Neuron (in vitro differentiated cells): Measurements from ENCODE around the gene TSKU.

Experiments used
- H2AFZ ChIP-seq: one replicate; pipeline ENCODE4 v1.6.1; 2013; ENCODE audit warnings: low read depth, mild to moderate bottlenecking, inconsistent platforms, low read length, moderate library complexity
- H3K27me3 ChIP-seq: one replicate; pipeline ENCODE4 v1.6.1; 2013; ENCODE audit warnings: low read length; ENCODE audit not compliant: insufficient read depth
- H3K36me3 ChIP-seq: one replicate; pipeline ENCODE4 v1.6.1; 2013; ENCODE audit warnings: low read length; ENCODE audit not compliant: insufficient read depth
- H3K4me1 ChIP-seq: one replicate; pipeline ENCODE4 v1.6.1; 2013; ENCODE audit warnings: low read length; ENCODE audit not compliant: insufficient read depth
- H3K4me3 ChIP-seq: 2 replicates; pipeline ENCODE4 v1.5.1; 2013; ENCODE audit warnings: mild to moderate bottlenecking, low read length, moderate library complexity
- H3K9me3 ChIP-seq: one replicate; pipeline ENCODE4 v1.6.1; 2013; ENCODE audit warnings: low read length

Gene TSKU

DNA sequence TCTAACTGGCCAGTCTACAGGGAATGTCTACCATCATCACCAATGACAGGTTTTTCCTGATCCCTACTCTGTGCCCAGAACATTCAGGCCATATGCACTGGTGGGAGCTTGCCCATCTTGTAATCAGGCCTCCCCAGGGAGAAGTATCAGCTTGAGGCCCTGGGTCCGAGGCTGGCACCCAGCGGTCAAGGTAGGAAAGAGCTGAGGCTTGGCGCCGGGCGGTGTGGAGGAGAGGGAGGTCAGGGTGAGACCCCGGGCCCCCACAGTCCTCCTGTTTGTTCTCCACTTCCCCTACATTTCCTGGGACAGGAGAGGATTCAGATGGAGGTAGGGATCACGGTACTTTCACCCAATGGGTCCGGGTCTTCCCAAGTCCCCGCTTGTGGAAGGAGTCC, 15.5 kb downstream of the TSKU start:
- no peak overlapping the region for H2AFZ ChIP-seq
- H3K27me3 ChIP-seq, result no peaks in the 10 kb centered on the region
- no peak overlapping the region for H3K4me3 ChIP-seq
- peaks cover 5% of the 10 kb centered on the region for H3K9me3 ChIP-seq
- H3K4me1 ChIP-seq, result peaks cover 7% of the 10 kb centered on the region
- peaks cover 37% of the 10 kb centered on the region for H3K36me3 ChIP-seq

GRCh38 chr11:76799066-76799804, 16.1 kb downstream of the TSKU start:
- Histone ChIP-seq H3K27me3 (no peaks in the 10 kb centered on the region), H3K4me1 (peaks cover 4% of the 10 kb centered on the region), H2AFZ (no peak overlapping the region), H3K4me3 (no peak overlapping the region), H3K36me3 (peaks cover 37% of the 10 kb centered on the region), H3K9me3 (peaks cover 5% of the 10 kb centered on the region)

DNA sequence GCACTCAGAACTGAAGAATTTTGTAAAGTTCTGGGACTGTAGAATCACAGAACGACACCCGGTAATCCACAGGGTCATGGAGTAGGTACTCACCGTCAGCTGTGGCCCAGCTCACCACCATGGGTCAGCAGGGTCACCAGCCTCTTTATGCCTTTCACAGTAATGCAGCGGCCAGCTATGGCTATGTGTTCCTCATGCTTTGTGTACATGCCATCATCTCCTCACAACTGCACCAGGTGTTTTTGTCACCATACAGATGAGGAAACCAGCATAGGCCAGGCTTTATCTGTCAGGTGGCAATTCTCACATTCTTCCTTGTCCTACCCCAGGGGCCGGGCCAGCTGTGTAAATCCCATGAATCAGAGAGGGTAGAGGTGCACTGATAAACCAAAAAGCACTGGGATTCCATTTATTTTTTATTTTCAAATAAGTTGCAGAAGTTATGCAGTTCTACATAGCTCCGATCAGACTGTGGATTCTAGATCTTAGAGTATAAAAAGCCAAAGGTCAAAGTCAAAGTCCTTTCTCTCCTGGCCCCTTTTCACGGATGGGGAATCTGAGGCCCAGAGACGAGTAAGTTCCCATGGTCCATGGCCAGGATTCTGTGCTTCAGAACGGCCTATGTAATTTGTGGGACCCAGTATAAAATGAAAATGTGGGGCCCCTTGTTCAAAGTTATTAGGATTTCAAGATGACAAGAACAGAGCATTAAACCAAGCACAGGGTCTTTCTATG, 17.5 kb downstream of the TSKU start:
- Histone ChIP-seq H3K36me3 (peaks cover 32% of the 10 kb centered on the region), H3K4me3 (no peak overlapping the region), H2AFZ (no peak overlapping the region), H3K27me3 (no peaks in the 10 kb centered on the region), H3K9me3 (peaks cover 5% of the 10 kb centered on the region), H3K4me1 (peaks cover 4% of the 10 kb centered on the region)

DNA sequence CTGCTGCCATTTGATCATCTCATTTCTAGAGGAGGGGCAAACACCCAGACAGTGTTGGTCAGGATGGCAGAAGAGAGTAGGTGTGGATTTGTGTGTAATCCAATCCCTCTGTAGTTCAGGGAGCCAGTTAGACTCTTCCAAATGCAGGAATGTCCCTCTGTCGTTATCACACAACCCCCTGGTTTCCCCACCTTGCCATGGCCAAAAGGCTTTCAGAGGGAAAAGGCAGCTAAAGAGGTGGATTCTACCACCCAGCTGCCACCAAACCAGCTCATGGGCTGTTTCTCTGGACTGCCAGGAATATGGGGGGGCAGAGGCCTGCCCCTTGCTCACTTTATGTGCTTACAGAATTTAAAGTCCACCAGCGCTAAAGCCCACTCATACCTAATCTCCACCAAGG, 18.1 kb downstream of the TSKU start:
- peaks cover 4% of the 10 kb centered on the region for H3K4me1 ChIP-seq
- no peaks in the 10 kb centered on the region for H3K27me3 ChIP-seq
- no peak overlapping the region for H3K4me3 ChIP-seq
- peaks cover 5% of the 10 kb centered on the region for H3K9me3 ChIP-seq
- H2AFZ ChIP-seq, result no peak overlapping the region
- H3K36me3 ChIP-seq, result peaks cover 26% of the 10 kb centered on the region

DNA sequence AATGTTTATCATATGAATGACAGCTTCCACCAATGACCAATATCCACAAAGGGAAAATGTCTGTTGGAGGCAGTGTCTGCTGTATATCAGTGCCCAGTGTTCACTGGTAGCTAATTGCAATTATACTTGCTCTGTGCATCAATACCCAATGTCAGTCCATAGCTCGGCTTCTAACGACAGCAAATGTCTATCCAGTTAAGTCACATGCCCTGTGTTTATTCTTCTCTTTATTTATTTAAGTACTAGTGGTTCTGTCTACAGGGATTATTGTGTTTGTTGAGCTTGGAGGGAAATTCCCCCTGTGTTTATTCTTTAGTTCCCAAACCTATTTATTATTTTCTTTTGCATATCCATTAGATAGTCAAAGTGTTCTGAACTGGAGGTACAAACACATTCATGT, 18.6 kb downstream of the TSKU start:
- Histone ChIP-seq H3K4me3 (no peak overlapping the region), H3K27me3 (no peaks in the 10 kb centered on the region), H3K4me1 (peaks cover 6% of the 10 kb centered on the region), H3K9me3 (peaks cover 3% of the 10 kb centered on the region), H2AFZ (no peak overlapping the region), H3K36me3 (peaks cover 22% of the 10 kb centered on the region)

- Histone ChIP-seq H3K4me1 (peaks cover 11% of the 10 kb centered on the region), H3K9me3 (peaks cover 3% of the 10 kb centered on the region)
Measured at GRCh38 chr11:76802151-76802550, 19.0 kb downstream of the TSKU start.

GRCh38 chr11:76802621-76803020, 19.5 kb downstream of the TSKU start:
- no peaks in the 10 kb centered on the region for H3K27me3 ChIP-seq
- H3K4me3 ChIP-seq, result no peak overlapping the region
- no peak overlapping the region for H2AFZ ChIP-seq
- peaks cover 12% of the 10 kb centered on the region for H3K4me1 ChIP-seq
- peaks cover 3% of the 10 kb centered on the region for H3K9me3 ChIP-seq
- H3K36me3 ChIP-seq, result peaks cover 13% of the 10 kb centered on the region

More at GRCh38 chr11:76802151-76802550, 19.0 kb downstream of the TSKU start:
- peaks cover 18% of the 10 kb centered on the region for H3K36me3 ChIP-seq
- no peak overlapping the region for H2AFZ ChIP-seq
- H3K4me3 ChIP-seq, result no peak overlapping the region
- H3K27me3 ChIP-seq, result no peaks in the 10 kb centered on the region

- no peak overlapping the region for H3K4me3 ChIP-seq
- no peak overlapping the region for H2AFZ ChIP-seq
- H3K4me1 ChIP-seq, result peaks cover 12% of the 10 kb centered on the region
- H3K36me3 ChIP-seq, result peaks cover 10% of the 10 kb centered on the region
- H3K9me3 ChIP-seq, result peaks cover 3% of the 10 kb centered on the region
- no peaks in the 10 kb centered on the region for H3K27me3 ChIP-seq
Measured at GRCh38 chr11:76803023-76803422, 19.9 kb downstream of the TSKU start.

- Histone ChIP-seq H3K27me3 (no peaks in the 10 kb centered on the region), H3K4me1 (peaks cover 12% of the 10 kb centered on the region)
Measured at GRCh38 chr11:76803811-76804600, 20.9 kb downstream of the TSKU start.

GRCh38 chr11:76805206-76805913, 22.2 kb downstream of the TSKU start:
- Histone ChIP-seq H3K4me1 (peaks cover 12% of the 10 kb centered on the region), H2AFZ (no peak overlapping the region), H3K4me3 (no peak overlapping the region), H3K27me3 (no peaks in the 10 kb centered on the region), H3K36me3 (no peaks in the 10 kb centered on the region), H3K9me3 (no peaks in the 10 kb centered on the region)

More at GRCh38 chr11:76803811-76804600, 20.9 kb downstream of the TSKU start:
- Histone ChIP-seq H3K9me3 (no peaks in the 10 kb centered on the region), H3K4me3 (no peak overlapping the region), H2AFZ (no peak overlapping the region), H3K36me3 (no peaks in the 10 kb centered on the region)

- Histone ChIP-seq H3K36me3 (no peaks in the 10 kb centered on the region), H3K4me3 (no peak overlapping the region), H3K9me3 (no peaks in the 10 kb centered on the region), H3K4me1 (peaks cover 11% of the 10 kb centered on the region), H3K27me3 (no peaks in the 10 kb centered on the region), H2AFZ (no peak overlapping the region)
Measured at GRCh38 chr11:76806131-76806530, 23.0 kb downstream of the TSKU start.

DNA sequence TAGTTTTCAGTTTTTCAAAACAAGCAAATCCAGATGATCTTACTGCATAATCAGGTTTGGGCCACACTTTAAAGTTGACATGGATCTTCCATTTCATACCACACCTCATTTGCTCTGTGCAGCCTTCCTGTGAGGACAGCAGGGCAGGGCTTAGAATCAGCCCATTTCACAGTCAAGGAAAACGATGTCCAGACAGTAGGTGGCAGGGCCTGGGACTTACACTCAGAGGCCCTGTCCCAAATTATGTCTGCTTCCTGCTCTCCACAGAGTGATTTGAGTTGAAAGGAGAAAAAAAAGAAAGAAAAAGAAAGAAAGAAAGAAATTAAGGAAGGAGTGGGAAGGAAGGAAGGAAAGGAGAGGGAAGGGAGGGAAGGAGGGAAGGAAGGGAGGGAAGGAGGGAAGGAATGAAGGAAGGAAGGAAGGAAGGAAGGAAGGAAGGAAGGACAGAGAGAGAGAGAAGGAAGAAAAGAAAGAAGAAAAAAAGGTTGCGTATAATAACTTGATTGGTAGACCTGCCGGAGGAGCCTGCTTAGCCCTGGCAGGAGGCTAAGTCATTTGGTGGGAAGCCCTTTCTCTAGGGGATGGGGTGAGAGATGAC, 23.6 kb downstream of the TSKU start:
- H3K36me3 ChIP-seq, result no peaks in the 10 kb centered on the region
- H3K27me3 ChIP-seq, result no peaks in the 10 kb centered on the region
- H2AFZ ChIP-seq, result no peak overlapping the region
- H3K4me3 ChIP-seq, result no peak overlapping the region
- peaks cover 9% of the 10 kb centered on the region for H3K4me1 ChIP-seq
- H3K9me3 ChIP-seq, result no peaks in the 10 kb centered on the region
